Astrocyte (in vitro differentiated cells and primary cell): ENCODE data around the gene SP140. TPM values are rescaled to one million over a fixed set of nuclear protein-coding genes. Genes with fewer than 3 reads are reported as not detected.

Experiments
- DNase-seq: peaks from one replicate; pipeline ENCODE4 v3.0.0-alpha.2; 2010; ENCODE audit warnings: low read depth
- FAIRE-seq: peaks from 2 replicates; lab custom pipeline; 2011; peaks lifted over from hg19 to GRCh38; lab: Jason Lieb, UNC
- H2AFZ ChIP-seq: 2 replicates; pipeline ENCODE4 v1.6.0; 2012; ENCODE audit warnings: low read depth, low read length, inconsistent platforms
- H3K27ac ChIP-seq: 2 replicates; pipeline ENCODE4 v1.5.1; 2011; ENCODE audit warnings: low read depth, low read length, inconsistent platforms
- H3K27me3 ChIP-seq: 2 replicates; pipeline ENCODE4 v1.6.0; 2011; ENCODE audit warnings: low read length, inconsistent platforms; ENCODE audit not compliant: insufficient read depth
- H3K36me3 ChIP-seq: 2 replicates; pipeline ENCODE4 v1.5.1; 2011; ENCODE audit warnings: low read length, inconsistent platforms; ENCODE audit not compliant: insufficient read depth
- H3K4me1 ChIP-seq: 2 replicates; pipeline ENCODE4 v1.5.1; 2011; ENCODE audit warnings: low read length, inconsistent platforms; ENCODE audit not compliant: insufficient read depth
- H3K4me2 ChIP-seq: 2 replicates; pipeline ENCODE4 v1.6.0; 2012; ENCODE audit warnings: low read length, inconsistent platforms
- H3K4me3 ChIP-seq: 2 replicates; pipeline ENCODE4 v1.5.1; 2011; ENCODE audit warnings: low read depth, mild to moderate bottlenecking, low read length, inconsistent platforms; ENCODE audit not compliant: insufficient read depth
- H3K79me2 ChIP-seq: 2 replicates; pipeline ENCODE4 v1.6.0; 2012; ENCODE audit warnings: mild to moderate bottlenecking, low read length, inconsistent platforms; ENCODE audit not compliant: insufficient read depth
- H3K9ac ChIP-seq: 2 replicates; pipeline ENCODE4 v1.6.0; 2012; ENCODE audit warnings: mild to moderate bottlenecking, low read length, inconsistent platforms
- H3K9me3 ChIP-seq: 2 replicates; pipeline ENCODE4 v1.5.1; 2012; ENCODE audit warnings: low read depth, mild to moderate bottlenecking, low read length, inconsistent platforms; ENCODE audit not compliant: insufficient read depth
- H4K20me1 ChIP-seq: 2 replicates; pipeline ENCODE4 v1.6.0; 2012; ENCODE audit warnings: low read length, inconsistent platforms; ENCODE audit not compliant: insufficient read depth
- H3K27ac Mint-ChIP-seq: one replicate; pipeline ENCODE4 v1.8.0; 2021; ENCODE audit warnings: mild to moderate bottlenecking, mixed read lengths; ENCODE audit not compliant: unreplicated experiment
- H3K27me3 Mint-ChIP-seq: one replicate; pipeline ENCODE4 v1.8.0; 2021; ENCODE audit warnings: low read depth, mixed read lengths; ENCODE audit not compliant: unreplicated experiment
- H3K36me3 Mint-ChIP-seq: one replicate; pipeline ENCODE4 v1.8.0; 2021; ENCODE audit warnings: low read depth, mixed read lengths; ENCODE audit not compliant: unreplicated experiment
- H3K4me1 Mint-ChIP-seq: one replicate; pipeline ENCODE4 v1.8.0; 2021; ENCODE audit warnings: low read depth, mixed read lengths; ENCODE audit not compliant: unreplicated experiment
- H3K4me3 Mint-ChIP-seq: one replicate; pipeline ENCODE4 v1.8.0; 2021; ENCODE audit warnings: mild to moderate bottlenecking, moderate library complexity, mixed read lengths; ENCODE audit not compliant: unreplicated experiment
- H3K9me3 Mint-ChIP-seq: one replicate; pipeline ENCODE4 v1.8.0; 2021; ENCODE audit warnings: mild to moderate bottlenecking, mixed read lengths; ENCODE audit not compliant: unreplicated experiment
- EZH2 ChIP-seq: IDR thresholded peaks from 2 replicates; pipeline ENCODE4 v1.6.1; 2012; ENCODE audit warnings: mild to moderate bottlenecking, low read length, inconsistent platforms; ENCODE audit not compliant: insufficient read depth
- total RNA-seq: library from RNA; stranded (reverse); gene quantifications from 2 replicates; pipeline ENCODE4 v1.2.1, GENCODE V29; 2021
- TF ChIP-seq, protein P1 (sequence below): IDR thresholded peaks from 2 replicates; pipeline ENCODE4 v1.5.1; 2011; ENCODE audit warnings: low read depth, mild to moderate bottlenecking, inconsistent platforms, low read length, moderate library complexity; ENCODE audit not compliant: insufficient read depth

SP140 gene
- total RNA-seq, 1 donor from 2014 or later, result 18.5 TPM

GRCh38 chr2:230319211-230319862, 93.8 kb downstream of the SP140 start:
- Histone ChIP-seq H3K36me3 (no peaks in the 10 kb centered on the region), H3K4me2 (no peak overlapping the region), H4K20me1 (no peaks in the 10 kb centered on the region), H3K4me1 (no peaks in the 10 kb centered on the region), H2AFZ (no peak overlapping the region), H3K4me3 (no peak overlapping the region), H3K27me3 (no peaks in the 10 kb centered on the region), H3K27ac (no peak overlapping the region), H3K9ac (no peak overlapping the region), H3K79me2 (no peaks in the 10 kb centered on the region), H3K9me3 (peaks cover 8% of the 10 kb centered on the region)
- no peak for FAIRE-seq
- no peak for TF ChIP-seq EZH2
- TF ChIP-seq, protein P1, sequence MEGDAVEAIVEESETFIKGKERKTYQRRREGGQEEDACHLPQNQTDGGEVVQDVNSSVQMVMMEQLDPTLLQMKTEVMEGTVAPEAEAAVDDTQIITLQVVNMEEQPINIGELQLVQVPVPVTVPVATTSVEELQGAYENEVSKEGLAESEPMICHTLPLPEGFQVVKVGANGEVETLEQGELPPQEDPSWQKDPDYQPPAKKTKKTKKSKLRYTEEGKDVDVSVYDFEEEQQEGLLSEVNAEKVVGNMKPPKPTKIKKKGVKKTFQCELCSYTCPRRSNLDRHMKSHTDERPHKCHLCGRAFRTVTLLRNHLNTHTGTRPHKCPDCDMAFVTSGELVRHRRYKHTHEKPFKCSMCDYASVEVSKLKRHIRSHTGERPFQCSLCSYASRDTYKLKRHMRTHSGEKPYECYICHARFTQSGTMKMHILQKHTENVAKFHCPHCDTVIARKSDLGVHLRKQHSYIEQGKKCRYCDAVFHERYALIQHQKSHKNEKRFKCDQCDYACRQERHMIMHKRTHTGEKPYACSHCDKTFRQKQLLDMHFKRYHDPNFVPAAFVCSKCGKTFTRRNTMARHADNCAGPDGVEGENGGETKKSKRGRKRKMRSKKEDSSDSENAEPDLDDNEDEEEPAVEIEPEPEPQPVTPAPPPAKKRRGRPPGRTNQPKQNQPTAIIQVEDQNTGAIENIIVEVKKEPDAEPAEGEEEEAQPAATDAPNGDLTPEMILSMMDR, result no peak
- Mint-ChIP-seq H3K9me3 (peaks cover 16% of the 10 kb centered on the region), H3K27me3 (peaks cover 3% of the 10 kb centered on the region), H3K4me1 (no peaks in the 10 kb centered on the region), H3K27ac (no peak overlapping the region), H3K36me3 (peaks cover 11% of the 10 kb centered on the region), H3K4me3 (no peak overlapping the region)
- DNase-seq, result no peak

DNA sequence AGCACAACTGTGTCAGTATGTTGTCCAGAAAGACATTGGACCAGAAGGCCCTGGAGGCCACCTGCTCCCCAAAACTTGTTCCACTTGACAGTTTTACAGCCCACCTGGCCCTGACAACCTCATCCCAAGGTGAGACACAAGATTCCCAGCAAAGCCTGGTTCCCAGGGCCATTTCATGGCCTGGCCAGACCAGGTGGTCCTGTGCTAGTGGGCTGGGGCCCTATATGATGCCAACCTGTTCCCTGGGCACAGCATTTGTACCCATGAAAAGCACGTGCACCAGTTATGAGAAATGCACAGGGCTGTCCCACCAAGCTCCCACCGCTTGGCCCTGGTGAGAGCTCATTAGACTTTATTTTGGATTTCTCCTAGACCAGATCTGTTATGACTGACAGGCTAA, 95.5 kb downstream of the SP140 start:
- Mint-ChIP-seq H3K27me3 (peaks cover 3% of the 10 kb centered on the region), H3K4me1 (peaks cover 3% of the 10 kb centered on the region), H3K36me3 (peaks cover 7% of the 10 kb centered on the region), H3K9me3 (peaks cover 16% of the 10 kb centered on the region), H3K27ac (no peak overlapping the region), H3K4me3 (no peak overlapping the region)
- no peaks in the 10 kb centered on the region for H3K36me3 ChIP-seq
- peaks cover 8% of the 10 kb centered on the region for H3K9me3 ChIP-seq
- no peaks in the 10 kb centered on the region for H3K79me2 ChIP-seq
- no peak overlapping the region for H3K27ac ChIP-seq
- H2AFZ ChIP-seq, result no peak overlapping the region
- no peak overlapping the region for H3K4me3 ChIP-seq
- no peaks in the 10 kb centered on the region for H4K20me1 ChIP-seq
- FAIRE-seq, result no peak
- H3K4me1 ChIP-seq, result no peaks in the 10 kb centered on the region
- H3K27me3 ChIP-seq, result no peaks in the 10 kb centered on the region
- DNase-seq, result no peak
- no peak overlapping the region for H3K4me2 ChIP-seq
- TF ChIP-seq, protein P1, result no peak
- TF ChIP-seq EZH2, result no peak
- H3K9ac ChIP-seq, result no peak overlapping the region
